K562 (cell line): ENCODE results near the gene HRC. TPM values are rescaled to one million over a fixed set of nuclear protein-coding genes. Genes with fewer than 3 reads are reported as not detected.

Source experiments
- ATAC-seq: fragments of 200-7000 bp; cut with Tn5 transposase; 3 replicates; pipeline ENCODE4 v1.9.1; 2020; ENCODE audit warnings: moderate library complexity
- BruUV-seq: library from RNA; stranded (reverse); fragments of 400-500 nt; replicated peaks from 2 replicates; lab custom pipeline; 2021; lab: Mats Ljungman, UMichigan
- CTCF ChIA-PET: fragments of 300-600 bp; formaldehyde crosslinking; extraction: SDS; loops from one replicate; lab custom pipeline; 2021; ENCODE audit warnings: low intra/inter-chr PET ratio; lab: Yijun Ruan, JAX
- POLR2A ChIA-PET: fragments of 300-600, 350-650 bp; sonication (Branson Sonifier 250); formaldehyde crosslinking; extraction: SDS; loops from one replicate; lab custom pipeline; 2021; ENCODE audit warnings: antibody characterized with exemption, inconsistent platforms; lab: Yijun Ruan, JAX
- DNase-seq, 4 experiments: peaks; one replicate each; pipeline versions ENCODE4 v3.0.0 to v3.0.0-alpha.2; 2011 to 2018; ENCODE audit warnings: low spot score in 3 of 4, mixed read lengths in 3 of 4; ENCODE audit errors: extremely low read depth in 1 of 4
- FAIRE-seq: peaks from 2 replicates; lab custom pipeline; 2011; peaks lifted over from hg19 to GRCh38; lab: Jason Lieb, UNC
- H2AFZ ChIP-seq: 2 replicates; pipeline ENCODE4 v1.6.0; 2011; ENCODE audit warnings: low read depth, low read length, control low read depth, inconsistent platforms
- H3K27ac ChIP-seq: fragments of 200-600 bp; 3 replicates; pipeline ENCODE4 v1.8.0; 2011; ENCODE audit warnings: low read depth, mild to moderate bottlenecking, control low read depth, inconsistent platforms, low read length, moderate library complexity, mixed read lengths; ENCODE audit errors: extremely low read depth
- H3K27me3 ChIP-seq, 2 experiments: fragments of 300-600 bp in 1 of 2; 2 replicates in 1 of 2; 3 replicates in 1 of 2; pipeline versions ENCODE4 v1.6.0 to v1.8.0; 2011; ENCODE audit warnings: inconsistent platforms in 2 of 2, low read length in 2 of 2, mild to moderate bottlenecking in 1 of 2, mixed read lengths in 1 of 2, moderate library complexity in 1 of 2; ENCODE audit not compliant: control insufficient read depth in 2 of 2, insufficient read depth in 2 of 2
- H3K36me3 ChIP-seq: fragments of 300-600 bp; 3 replicates; pipeline ENCODE4 v1.8.0; 2011; ENCODE audit warnings: mild to moderate bottlenecking, low read length, inconsistent platforms; ENCODE audit not compliant: control insufficient read depth, insufficient read depth
- H3K4me1 ChIP-seq, 2 experiments: fragments of 200-600 bp in 1 of 2; replicated peaks in 1 of 2; 2 replicates in 1 of 2; 3 replicates in 1 of 2; pipeline versions ENCODE4 v1.5.1 to v1.8.0; 2011; ENCODE audit warnings: inconsistent platforms in 2 of 2, low read length in 2 of 2, mild to moderate bottlenecking in 1 of 2, mixed read lengths in 1 of 2, moderate library complexity in 1 of 2; ENCODE audit not compliant: control insufficient read depth in 2 of 2, insufficient read depth in 2 of 2
- H3K4me2 ChIP-seq: 2 replicates; pipeline ENCODE4 v1.6.1; 2011; ENCODE audit warnings: low read length, control low read depth, inconsistent platforms, mixed read lengths; ENCODE audit not compliant: insufficient read depth
- H3K4me3 ChIP-seq: fragments of 200-600 bp; sonication (generic), shearing (Covaris generic); 2 replicates; pipeline ENCODE4 v1.5.1; 2016; ENCODE audit warnings: control low read depth, inconsistent platforms
- H3K79me2 ChIP-seq: fragments of 200-600 bp; 3 replicates; pipeline ENCODE4 v1.8.0; 2011; ENCODE audit warnings: low read length, inconsistent platforms; ENCODE audit not compliant: control insufficient read depth, insufficient read depth
- H3K9ac ChIP-seq, 2 experiments: 2 replicates each; pipeline versions ENCODE4 v1.6.0 to v1.6.1; 2011; ENCODE audit warnings: low read depth in 2 of 2, low read length in 2 of 2, control low read depth in 1 of 2, inconsistent platforms in 1 of 2, mild to moderate bottlenecking in 1 of 2, mixed read lengths in 1 of 2; ENCODE audit not compliant: insufficient read depth in 1 of 2
- H3K9me1 ChIP-seq: one replicate; pipeline ENCODE4 v1.6.0; 2011; ENCODE audit warnings: inconsistent platforms, mild to moderate bottlenecking, low read length, moderate library complexity; ENCODE audit not compliant: control insufficient read depth, insufficient read depth
- H3K9me3 ChIP-seq: replicated peaks from 2 replicates; pipeline ENCODE4 v1.5.1; 2011; ENCODE audit warnings: low read depth, low read length, inconsistent platforms; ENCODE audit not compliant: control insufficient read depth, insufficient read depth
- H4K20me1 ChIP-seq: replicated peaks from 2 replicates; pipeline ENCODE4 v1.6.1; 2011; ENCODE audit warnings: low read length, inconsistent platforms, mixed read lengths; ENCODE audit not compliant: control insufficient read depth, insufficient read depth
- CCNT2 ChIP-seq: IDR thresholded peaks from 2 replicates; pipeline ENCODE4 v1.6.1; 2011; ENCODE audit warnings: borderline replicate concordance, low read depth, mild to moderate bottlenecking, moderate library complexity, mixed read lengths, low read length; ENCODE audit not compliant: insufficient read length; ENCODE audit errors: extremely low read depth
- CTBP1 ChIP-seq: fragments of 450-650 bp; IDR thresholded peaks from 2 replicates; pipeline ENCODE4 v1.6.1; 2016; ENCODE audit warnings: borderline replicate concordance
- ELK3 ChIP-seq: fragments of 450-650 bp; formaldehyde crosslinking; IDR thresholded peaks from 2 replicates; pipeline ENCODE4 v1.4.0; 2020; ENCODE audit warnings: mild to moderate bottlenecking
- MBD2 ChIP-seq: sonication (generic); IDR thresholded peaks from 2 replicates; pipeline ENCODE4 v1.6.1; 2016; ENCODE audit warnings: low read depth, borderline replicate concordance
- MTF1 ChIP-seq: fragments of 250-450 bp; sonication (Bioruptor Pico); IDR thresholded peaks from 2 replicates; pipeline ENCODE4 v1.9.0; 2021; ENCODE audit warnings: moderate library complexity, mild to moderate bottlenecking, inconsistent platforms, borderline replicate concordance
- VEZF1 ChIP-seq: fragments of 200-800 bp; sonication (Bioruptor generic); IDR thresholded peaks from 2 replicates; pipeline ENCODE4 v1.6.1; 2017; ENCODE audit warnings: missing genetic modification characterization, missing compliant biosample characterization
- ZNF165 ChIP-seq: fragments of 250-450 bp; sonication (Bioruptor Pico); IDR thresholded peaks from 2 replicates; pipeline ENCODE4 v1.4.0; 2020; ENCODE audit warnings: borderline replicate concordance
- ZNF217 ChIP-seq: sonication (generic); formaldehyde crosslinking; IDR thresholded peaks from 2 replicates; pipeline ENCODE4 v1.8.0; 2022; ENCODE audit warnings: mild to moderate bottlenecking, missing genetic modification reagents
- ZNF282 ChIP-seq: sonication (generic); formaldehyde crosslinking; IDR thresholded peaks from 2 replicates; pipeline ENCODE4 v1.8.1; 2023; ENCODE audit warnings: missing genetic modification reagents
- ZNF384 ChIP-seq: IDR thresholded peaks from 2 replicates; pipeline ENCODE4 v1.6.1; 2012; ENCODE audit warnings: low read depth, low read length, improper control_type of control experiment
- ZNF511 ChIP-seq: sonication (generic); formaldehyde crosslinking; IDR thresholded peaks from 2 replicates; pipeline ENCODE4 v1.8.0; 2022; ENCODE audit warnings: mild to moderate bottlenecking, missing genetic modification reagents
- ZNF518B ChIP-seq: fragments of 250-450 bp; sonication (Bioruptor Pico); IDR thresholded peaks from 2 replicates; pipeline ENCODE4 v1.5.0; 2021; ENCODE audit warnings: mild to moderate bottlenecking, moderate library complexity
- WGBS: fragments of 100-300 bp; shearing (Covaris generic); methylation state at CpG from one replicate; pipeline ENCODE4 v1.1.6; 2016; ENCODE audit warnings: low coverage, mixed read lengths; ENCODE audit not compliant: insufficient coverage; ENCODE audit errors: missing lambda C conversion rate; 5-methylcytosine and 5-hydroxymethylcytosine counted together
- in situ Hi-C: fragments of 300-500 bp; cut with MboI; formaldehyde crosslinking; loops from 4 replicates; pipeline ENCODE4 v1.15.0; 2018; ENCODE audit warnings: inconsistent platforms, mixed read lengths
- intact Hi-C: fragments of 100-400 bp; cut with micrococcal nuclease; formaldehyde crosslinking; loops from 2 replicates; pipeline ENCODE4 v1.14.2; 2022
- polyA plus RNA-seq, 8 experiments: library from polyadenylated mRNA; depleted of rRNA in 4 of 8; stranded (reverse) in 5 of 8; unstranded in 3 of 8; fragments of >200 nt; fragmentation: Nextera tagmentation in 2 of 8; fragmentation: Illumina TruSeq in 1 of 8; extraction: Ambion mirVana in 2 of 8; extraction: Trizol in 1 of 8; gene quantifications; 2 replicates each; pipeline versions ENCODE4 v1.2.1 to v1.2.3, GENCODE V29; 2011 to 2014; ENCODE audit warnings: inconsistent platforms in 1 of 8, missing spikeins in 1 of 8
- total RNA-seq, 7 experiments: library from RNA; depleted of rRNA in 6 of 7; stranded (reverse); fragments of >200 nt in 6 of 7; fragmentation: Illumina TruSeq in 2 of 7; extraction: Trizol in 2 of 7; gene quantifications; 2 replicates each; pipeline versions ENCODE4 v1.2.1 to v1.2.3, GENCODE V29; 2011 to 2021; ENCODE audit warnings: low replicate concordance in 1 of 7

The HRC gene
- total and polyA plus RNA-seq, 9 of the 15 experiments (the other 6 are each of a cell fraction or from before 2014, with no cell fraction given), result 0.66 to 18.7 (median 13.1) TPM

GRCh38 chr19:49151267-49152118, 3.7 kb downstream of the HRC start:
- H3K4me1 ChIP-seq, result peaks cover 50 to 88% of the 10 kb centered on the region in 2 experiments
- 1% methylated on average over 38 of the region's 45 CpGs for WGBS
- POLR2A ChIA-PET, result interaction anchor here (0.6 to 2.0 kb wide), 10 partner anchors 10 to 701 kb away, joined by 3 to 11 read pairs (median 3); no protein-coding TSS in a partner anchor
- H3K36me3 ChIP-seq, result no peaks in the 10 kb centered on the region
- peak overlapping the region; percentile 54 for H3K4me3 ChIP-seq
- H3K4me2 ChIP-seq, result peak overlapping the region; percentile 99
- DNase-seq, result peak; percentile 86 to 97 (median 90)
- in situ Hi-C loops, result no loop called here
- peak; percentile 95 for FAIRE-seq
- H3K9me3 ChIP-seq, result no peaks in the 10 kb centered on the region
- CTCF ChIA-PET, result no interaction called here
- peaks cover 5% of the 10 kb centered on the region; the same call in 1 of the 2 replicates for H4K20me1 ChIP-seq
- H2AFZ ChIP-seq, result peak overlapping the region; percentile 69
- peak overlapping the region; percentile 86 to 98 for H3K9ac ChIP-seq
- H3K27ac ChIP-seq, result peak overlapping the region; percentile 89
- BruUV-seq, result no TSS peak
- H3K79me2 ChIP-seq, result peaks cover 47% of the 10 kb centered on the region; the same call in 2 of the 3 replicates
- intact Hi-C loops, result loop anchor here (5.0 to 10.0 kb wide), 3 partner anchors 157 to 819 kb away; partner anchors contain the start of genes GYS1, RUVBL2 and SLC17A7
- peak; percentile 64 for ATAC-seq
- no peaks in the 10 kb centered on the region for H3K9me1 ChIP-seq
- H3K27me3 ChIP-seq, result no peaks in the 10 kb centered on the region
- TF ChIP-seq ZNF384 (no peak), CCNT2 (peak; percentile 40), CTBP1 (peak; percentile 84; the same call in 1 of the 2 replicates), VEZF1 (peak; percentile 9; the same call in 1 of the 2 replicates), ZNF165 (CRISPR knock-in tag) (no peak), ZNF282 (CRISPR knock-in tag) (no peak), MTF1 (CRISPR knock-in tag) (no peak), ZNF518B (CRISPR knock-in tag) (no peak), ZNF511 (CRISPR knock-in tag) (no peak), ELK3 (CRISPR knock-in tag) (no peak), MBD2 (0 out of 2 replicates have a peak, but pooled peaks have one; percentile 3), ZNF217 (CRISPR knock-in tag) (no peak)
